GM21447 (cell line): ENCODE measurements around the gene ADGRE1.

ENCODE experiments used
- ATAC-seq: cut with Tn5 transposase; IDR thresholded peaks from one replicate; pipeline ENCODE4 v1.9.1; 2021; ENCODE audit not compliant: unreplicated experiment

The ADGRE1 gene

GRCh38 chr19:6947745-6948144 lies 60.4 kb downstream of the ADGRE1 start:
- peak; percentile 67 for ATAC-seq

- ATAC-seq = no peak
These were observed 61.5 kb downstream of the ADGRE1 start for GRCh38 chr19:6948884-6949283.

- no peak for ATAC-seq
These were observed 65.6 kb downstream of the ADGRE1 start for GRCh38 chr19:6952956-6953355.

GRCh38 chr19:6955082-6955481 lies 67.7 kb downstream of the ADGRE1 start:
- ATAC-seq = no peak

- ATAC-seq = no peak
These were observed 69.2 kb downstream of the ADGRE1 start for GRCh38 chr19:6956573-6956972.

GRCh38 chr19:6958791-6959190 lies 71.4 kb downstream of the ADGRE1 start:
- no peak for ATAC-seq

- no peak for ATAC-seq
These were observed 76.0 kb downstream of the ADGRE1 start for GRCh38 chr19:6963244-6963852.

GRCh38 chr19:6963937-6964336 lies 76.6 kb downstream of the ADGRE1 start:
- no peak for ATAC-seq

- no peak for ATAC-seq
These were observed 80.6 kb downstream of the ADGRE1 start for GRCh38 chr19:6967967-6968366.

GRCh38 chr19:6969490-6969889 lies 82.1 kb downstream of the ADGRE1 start:
- no peak for ATAC-seq

GRCh38 chr19:6970021-6970420 lies 82.6 kb downstream of the ADGRE1 start:
- no peak for ATAC-seq

- ATAC-seq = no peak
These were observed 83.1 kb downstream of the ADGRE1 start for GRCh38 chr19:6970443-6970842.

GRCh38 chr19:6971366-6971765 lies 84.0 kb downstream of the ADGRE1 start:
- no peak for ATAC-seq

GRCh38 chr19:6976197-6976596 lies 88.8 kb downstream of the ADGRE1 start:
- no peak for ATAC-seq

- ATAC-seq = no peak
These were observed 92.0 kb downstream of the ADGRE1 start for GRCh38 chr19:6979399-6979798.

- ATAC-seq = no peak
These were observed 96.1 kb downstream of the ADGRE1 start for GRCh38 chr19:6983448-6983847.

- ATAC-seq = no peak
These were observed 100.5 kb downstream of the ADGRE1 start for GRCh38 chr19:6987850-6988249.

GRCh38 chr19:6988257-6988656 lies 100.9 kb downstream of the ADGRE1 start:
- no peak for ATAC-seq
